NCI-H345 treated with DMSO at 0.1 percent for 48 hours (cell line): ENCODE measurements around the gene TEAD1.
A peak's percentile ranks its signal among the peaks of the same experiment; 100 is the strongest.

Experiments
- DNase-seq: peaks from one replicate; lab custom pipeline; 2025; ENCODE audit not compliant: unreplicated experiment; lab: John Stamatoyannopoulos, UW

TEAD1 gene

GRCh38 chr11:12706545-12707499 is 32.6 kb downstream of the TEAD1 start:
- DNase-seq: peak; percentile 82

GRCh38 chr11:12707500-12707880 is 33.3 kb downstream of the TEAD1 start:
- DNase-seq: no peak

GRCh38 chr11:12711496-12711895 is 37.3 kb downstream of the TEAD1 start:
- no peak for DNase-seq

GRCh38 chr11:12712132-12712531 is 37.9 kb downstream of the TEAD1 start:
- DNase-seq: no peak

DNA sequence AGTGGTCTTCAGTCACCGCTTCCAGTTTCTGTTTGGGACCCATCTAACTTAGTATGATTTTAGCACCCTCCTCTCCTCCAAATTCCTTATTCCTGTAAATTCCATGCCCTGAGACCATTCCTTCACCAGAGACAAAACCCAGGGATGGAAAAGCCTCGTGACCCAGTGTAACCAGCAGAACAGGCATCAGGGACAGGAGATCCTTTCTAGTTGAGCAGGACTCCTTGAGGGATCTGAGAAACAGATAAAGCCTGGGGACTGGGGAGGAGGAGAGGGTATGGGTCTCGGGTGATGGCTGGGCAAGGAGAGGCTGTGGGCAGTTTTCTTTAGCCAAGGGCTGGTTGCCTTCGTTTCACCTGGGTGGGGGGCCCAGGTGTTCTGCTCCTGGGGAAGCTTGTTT is 40.9 kb downstream of the TEAD1 start:
- DNase-seq: no peak

DNA sequence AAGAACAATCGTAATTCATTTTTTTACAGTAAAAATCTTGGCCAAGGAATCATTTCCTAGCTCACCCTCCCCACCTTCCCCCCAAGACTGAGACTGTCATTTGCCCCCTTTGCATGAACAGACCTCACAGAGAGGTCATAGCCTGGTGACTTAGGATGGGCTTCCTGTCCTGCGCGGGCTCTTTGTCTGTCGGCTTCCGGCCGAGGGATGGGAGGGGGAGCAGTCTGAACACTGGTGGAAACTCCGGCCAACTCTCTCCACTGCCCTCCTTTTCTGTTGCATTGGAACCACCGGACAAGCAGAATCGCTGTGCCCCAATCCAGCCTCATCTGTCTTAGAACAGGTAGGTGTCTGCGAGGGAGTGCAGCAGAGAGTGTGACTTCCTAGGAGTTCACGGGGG is 41.7 kb downstream of the TEAD1 start:
- DNase-seq: no peak

DNA sequence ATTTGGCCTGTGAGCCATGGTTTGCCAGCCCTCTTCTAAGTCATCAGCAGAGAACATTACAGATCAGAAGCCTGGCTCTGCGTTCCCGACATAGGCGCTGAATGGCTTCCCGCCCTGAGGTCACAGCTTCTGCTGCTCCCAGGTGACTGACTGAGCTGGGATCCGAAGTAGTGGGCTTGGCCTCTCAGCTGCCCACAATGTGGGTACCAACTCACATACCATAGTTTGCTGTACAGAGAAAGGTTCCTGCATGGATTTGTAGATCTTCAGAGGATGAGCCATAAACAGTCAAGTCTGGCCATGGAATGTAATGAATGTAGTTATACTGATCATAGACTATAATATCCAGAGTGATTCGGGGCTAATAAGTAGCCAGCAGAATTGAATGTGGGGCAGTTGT is 42.6 kb downstream of the TEAD1 start:
- DNase-seq: no peak

DNA sequence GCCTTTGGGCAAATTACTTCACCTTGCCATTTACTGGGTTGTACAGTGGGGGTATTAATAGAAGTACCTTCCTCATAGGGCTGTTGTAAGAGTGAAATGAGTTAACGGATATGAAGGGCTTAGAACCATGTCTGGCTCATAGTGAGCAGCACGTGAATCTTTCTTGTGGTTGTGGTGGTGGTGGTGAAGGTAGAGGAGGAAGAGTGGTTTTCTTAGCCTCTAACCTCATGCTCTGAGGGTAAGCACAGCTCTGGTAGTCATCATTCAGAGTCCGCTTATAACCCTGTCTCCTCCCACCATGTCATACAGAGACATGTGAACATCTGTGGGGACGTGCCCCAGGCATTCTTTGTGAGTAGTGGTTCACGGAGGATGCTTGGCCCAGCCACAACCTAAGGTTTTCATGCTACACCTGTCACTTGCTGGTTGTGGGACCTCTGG is 43.6 kb downstream of the TEAD1 start:
- no peak for DNase-seq

DNA sequence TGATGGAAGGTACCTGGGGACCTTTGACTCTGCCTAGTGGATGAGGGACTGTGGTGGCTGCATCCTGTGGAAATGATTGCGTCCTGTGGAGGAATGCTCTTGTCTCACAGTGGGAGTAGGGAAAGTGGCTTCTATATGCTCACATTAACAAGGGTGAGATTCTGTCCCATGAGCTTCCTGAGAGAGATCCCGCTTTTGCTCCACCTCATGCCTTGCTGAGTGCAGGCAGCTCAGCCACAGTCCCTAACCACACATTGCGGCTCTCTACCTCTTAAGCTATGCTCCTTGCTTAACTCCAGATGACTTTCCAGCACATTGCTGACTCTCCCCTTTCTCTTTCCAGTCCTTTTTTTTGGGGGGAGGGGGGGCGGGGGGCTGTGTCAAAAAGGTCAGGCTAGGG is 45.0 kb downstream of the TEAD1 start:
- DNase-seq: no peak

GRCh38 chr11:12721816-12722604 is 47.8 kb downstream of the TEAD1 start:
- peak; percentile 25 for DNase-seq

- DNase-seq: peak; percentile 31
These were observed 49.4 kb downstream of the TEAD1 start for GRCh38 chr11:12723421-12724300.

DNA sequence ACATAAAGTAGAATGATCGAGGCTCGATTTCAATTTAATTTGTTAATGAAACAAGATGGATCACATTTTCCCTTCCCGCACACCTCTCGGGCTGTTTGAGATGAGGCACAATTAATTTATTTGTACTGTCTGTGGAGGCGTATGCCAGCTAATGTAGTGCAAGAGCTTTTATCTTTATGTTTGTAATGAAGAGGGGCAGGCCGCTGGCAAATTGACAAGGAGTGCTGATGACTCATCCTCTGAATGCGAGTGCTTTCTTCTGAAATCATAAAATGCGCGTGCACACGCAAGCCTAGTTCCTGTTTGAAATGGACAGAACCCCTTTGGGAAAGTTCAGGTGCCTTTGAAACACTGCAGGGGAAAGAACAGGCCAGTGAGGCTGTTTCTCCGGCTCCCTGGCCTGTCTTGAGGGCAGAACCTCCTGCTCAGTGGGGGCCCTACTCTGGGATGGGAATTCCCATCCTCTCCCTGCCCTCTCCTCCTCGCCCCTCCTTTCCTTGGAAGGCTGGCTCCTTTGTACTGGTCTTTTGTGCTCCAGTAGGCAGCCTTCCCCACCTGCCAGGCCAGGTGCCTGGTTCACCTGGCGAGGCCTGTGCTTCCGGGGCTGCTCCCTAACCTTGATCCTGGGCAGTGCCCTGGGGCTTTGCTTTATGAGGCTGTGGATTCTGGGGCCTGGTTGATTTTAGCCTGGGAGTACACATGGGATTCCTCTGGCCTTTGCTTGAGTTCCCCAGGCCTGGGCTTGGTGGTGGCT is 50.3 kb downstream of the TEAD1 start:
- peak; percentile 97 for DNase-seq

GRCh38 chr11:12725055-12725862 is 51.0 kb downstream of the TEAD1 start:
- no peak for DNase-seq

DNA sequence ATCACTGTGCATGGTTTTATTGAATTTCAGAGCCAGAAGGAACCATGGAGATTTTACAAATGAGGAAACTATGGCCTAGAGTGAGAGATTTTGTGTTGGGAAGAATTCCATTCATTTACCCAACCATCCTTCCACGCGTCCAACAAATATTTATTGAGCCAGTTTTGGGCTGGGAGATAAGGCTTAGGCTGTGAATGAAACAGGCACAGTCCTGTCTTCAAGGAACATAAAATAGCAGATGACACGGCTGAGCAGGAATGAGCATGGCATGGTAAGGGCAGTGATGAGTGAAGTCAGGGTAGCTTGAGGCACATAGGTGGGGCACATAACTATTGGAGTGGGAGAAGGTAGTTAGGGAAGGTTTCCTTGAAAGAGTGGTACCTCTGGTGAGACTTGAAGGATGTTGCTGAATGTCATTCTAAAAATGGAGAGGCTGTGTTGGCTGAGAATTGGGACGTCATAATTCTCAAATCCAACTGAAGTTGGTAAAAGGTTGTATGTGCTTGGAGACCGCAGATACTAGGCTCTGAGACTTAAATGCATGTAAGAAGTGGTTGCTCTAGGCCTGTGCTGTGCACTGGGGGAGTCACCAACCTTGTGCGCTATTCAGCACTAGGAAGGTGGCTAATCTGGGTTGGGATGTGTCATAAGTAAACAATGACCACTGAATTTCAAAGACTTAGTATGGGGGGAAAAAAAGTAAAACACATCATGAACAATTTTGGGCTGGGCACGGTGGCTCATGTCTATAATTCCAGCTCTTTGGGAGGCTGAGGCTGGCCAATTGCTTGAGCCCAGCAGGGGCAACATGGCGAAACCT is 51.9 kb downstream of the TEAD1 start:
- no peak for DNase-seq

DNA sequence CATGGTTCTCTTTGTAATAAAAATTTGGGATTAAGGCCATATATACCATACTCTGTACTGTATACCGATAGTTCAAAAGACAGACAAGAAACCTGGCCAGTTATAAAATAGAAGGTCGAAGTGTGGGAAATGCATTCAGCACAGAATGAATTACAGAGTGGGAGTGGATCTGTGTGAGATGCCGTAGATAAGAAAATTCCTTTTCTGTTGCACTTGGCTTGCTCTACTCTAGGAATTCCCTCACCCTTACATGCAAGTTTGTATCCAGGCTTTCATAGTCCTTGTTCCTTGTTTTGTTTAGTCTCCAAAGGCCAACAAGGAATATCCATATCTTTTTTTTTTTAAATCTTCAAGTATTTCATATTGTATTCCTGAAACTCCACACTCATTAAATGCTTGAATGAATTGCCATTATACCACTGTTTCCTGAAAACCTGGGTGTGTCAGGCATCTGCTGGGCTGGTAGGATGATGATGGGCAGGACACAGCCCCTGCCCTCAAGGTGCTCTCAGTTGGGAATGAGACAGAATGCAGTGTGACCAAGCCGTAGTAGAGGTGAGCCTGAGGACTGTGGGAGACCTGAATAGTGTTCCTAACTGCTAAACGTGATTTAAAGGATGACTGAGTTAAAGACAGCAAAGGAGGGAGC is 53.5 kb downstream of the TEAD1 start:
- no peak for DNase-seq

- DNase-seq: no peak
These were observed 54.2 kb downstream of the TEAD1 start for GRCh38 chr11:12728417-12728816.

DNA sequence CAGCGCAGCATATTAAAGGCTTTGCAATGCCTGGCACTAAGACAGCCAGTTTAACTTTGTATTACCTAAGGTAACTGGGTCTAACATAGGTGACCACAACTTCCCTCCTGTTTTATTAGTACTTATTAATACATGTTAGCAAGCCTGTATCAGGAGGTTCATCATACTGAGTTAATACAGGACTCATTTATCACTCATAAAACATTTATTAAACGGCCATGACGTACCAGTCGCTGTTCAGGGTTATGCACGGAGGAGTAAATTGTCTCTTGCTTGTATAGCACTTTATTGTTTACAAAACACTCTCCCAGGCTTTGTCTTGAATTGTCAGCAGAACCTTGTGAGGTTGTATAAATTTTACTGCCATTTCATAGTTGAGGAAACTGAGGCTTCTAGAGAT is 55.7 kb downstream of the TEAD1 start:
- no peak for DNase-seq

DNA sequence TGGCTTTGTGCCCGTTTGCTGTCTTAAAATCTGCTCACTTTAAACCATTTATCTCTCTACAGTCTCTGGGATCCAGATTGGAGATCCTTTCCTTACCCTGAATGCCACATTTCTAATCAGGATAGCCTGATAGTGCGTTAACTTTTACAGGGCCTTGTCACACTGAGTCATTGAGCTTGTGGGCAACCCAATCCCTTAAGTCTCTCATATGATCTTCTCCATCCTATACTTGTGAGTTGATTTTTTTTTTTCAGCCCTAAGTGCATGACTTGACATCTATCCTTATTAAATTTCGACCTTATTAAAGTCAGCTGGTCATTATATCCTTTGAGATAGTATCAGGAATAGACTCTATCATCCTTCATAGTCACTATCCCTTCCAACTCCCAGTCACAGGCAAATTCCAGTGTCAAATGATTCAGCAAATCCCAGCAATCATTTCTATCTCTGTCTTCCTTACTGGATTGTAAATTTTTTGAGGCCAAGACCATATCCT is 57.7 kb downstream of the TEAD1 start:
- no peak for DNase-seq
